ENCODE data around the gene ZKSCAN2.

Gene ZKSCAN2

GRCh38 chr16:25270577-25270976 lies 12.9 kb upstream of the ZKSCAN2 start:
- peaks cover 0 to 4% of the 10 kb centered on the region in 2 experiments; a peak in 2 of 3 replicates for H3K36me3 ChIP-seq (ENCODE audit: control insufficient read depth in 2 of 2, insufficient read depth in 1 of 2, low read length in 2 of 2)
- TF ChIP-seq OVOL3 (tag by site-specific recombination; IDR thresholded peaks at IDR 0.05): no peak
- H3K4me1 ChIP-seq (ENCODE audit: control insufficient read depth, insufficient read depth, low read length): no peaks in the 10 kb centered on the region
- no peak overlapping the region for H3K27ac ChIP-seq (ENCODE audit: extremely low read depth, low read depth, low read length)
- H3K9me3 ChIP-seq (ENCODE audit: control insufficient read depth, insufficient read depth, low read depth, low read length): no peaks in the 10 kb centered on the region
- ChIA-PET POLR2A (interaction anchor here (0.6 to 0.8 kb wide), 2 partner anchors 9 to 93 kb away, joined by 3 read pairs; no protein-coding TSS in a partner anchor), CTCF (interaction anchor here (0.5 to 0.8 kb wide), 2 partner anchors 37 to 313 kb away, joined by 3 read pairs; no protein-coding TSS in a partner anchor)
- no peak overlapping the region for H3K4me3 ChIP-seq (ENCODE audit: low read depth, low read length)

GRCh38 chr16:25269879-25270278 lies 12.2 kb upstream of the ZKSCAN2 start:
- no peak for TF ChIP-seq ZNF416 (tag by site-specific recombination; IDR thresholded peaks at IDR 0.05)
- TF ChIP-seq TRIM28 (IDR thresholded peaks at IDR 0.05; ENCODE audit: borderline replicate concordance, low read length): no peak
- TF ChIP-seq ZSCAN18 (tag by site-specific recombination; IDR thresholded peaks at IDR 0.05): no peak
- no peak for TF ChIP-seq ZNF23 (tag by site-specific recombination; IDR thresholded peaks at IDR 0.05; ENCODE audit: borderline replicate concordance)
- no peak for TF ChIP-seq ZNF704 (tag by site-specific recombination; IDR thresholded peaks at IDR 0.05)
- no peak for TF ChIP-seq ZNF138 (tag by site-specific recombination; IDR thresholded peaks at IDR 0.05; ENCODE audit: borderline replicate concordance)
- no peak for TF ChIP-seq ZNF837 (tag by site-specific recombination; IDR thresholded peaks at IDR 0.05)
- TF ChIP-seq ZNF394 (tag by site-specific recombination; IDR thresholded peaks at IDR 0.05; ENCODE audit: borderline replicate concordance): no peak
- TF ChIP-seq ZNF155 (tag by site-specific recombination; IDR thresholded peaks at IDR 0.05): no peak
- no peak for TF ChIP-seq BCL11A (tag by site-specific recombination; IDR thresholded peaks at IDR 0.05; ENCODE audit: low read depth)
- no peak for TF ChIP-seq ZNF24 (tag by site-specific recombination; IDR thresholded peaks at IDR 0.05)
- no peak for TF ChIP-seq PRDM4 (tag by site-specific recombination; IDR thresholded peaks at IDR 0.05)
- TF ChIP-seq MYNN (tag by site-specific recombination; IDR thresholded peaks at IDR 0.05; ENCODE audit: borderline replicate concordance): no peak
- TF ChIP-seq GFI1B (tag by site-specific recombination; IDR thresholded peaks at IDR 0.05): no peak
- no peak for TF ChIP-seq ZSCAN4 (tag by site-specific recombination; IDR thresholded peaks at IDR 0.05)
- no peak overlapping the region for H3K27ac ChIP-seq (ENCODE audit: extremely low read depth, low read depth, low read length)
- no peaks in the 10 kb centered on the region for H3K4me1 ChIP-seq (ENCODE audit: control insufficient read depth, insufficient read depth, low read length)
- peaks cover 0 to 4% of the 10 kb centered on the region in 2 experiments; a peak in 2 of 3 replicates for H3K36me3 ChIP-seq (ENCODE audit: control insufficient read depth in 2 of 2, insufficient read depth in 1 of 2, low read length in 2 of 2)
- H3K9me3 ChIP-seq (ENCODE audit: control insufficient read depth, insufficient read depth, low read depth, low read length): no peaks in the 10 kb centered on the region
- POLR2A ChIA-PET: interaction anchor here (0.8 kb wide), 1 partner anchor 8 kb away, joined by 3 read pairs; no protein-coding TSS in a partner anchor
- no peak overlapping the region for H3K4me3 ChIP-seq (ENCODE audit: low read depth, low read length)
- CTCF ChIA-PET: interaction anchor here (0.5 kb wide), 1 partner anchor 314 kb away, joined by 3 read pairs; no protein-coding TSS in a partner anchor

Measured in HEK293 (cell line).